DMS153 treated with DMSO at 0.1 percent for 48 hours (cell line): ENCODE measurements around the gene PORCN.
"Not testable (repeated sequence)": the region's sequence is repeated elsewhere in the genome, so short reads cannot be mapped to it uniquely, and the experiment has no call there.

ENCODE experiments used
- DNase-seq: peaks from one replicate; lab custom pipeline; 2025; ENCODE audit not compliant: unreplicated experiment; lab: John Stamatoyannopoulos, UW

PORCN gene

DNA sequence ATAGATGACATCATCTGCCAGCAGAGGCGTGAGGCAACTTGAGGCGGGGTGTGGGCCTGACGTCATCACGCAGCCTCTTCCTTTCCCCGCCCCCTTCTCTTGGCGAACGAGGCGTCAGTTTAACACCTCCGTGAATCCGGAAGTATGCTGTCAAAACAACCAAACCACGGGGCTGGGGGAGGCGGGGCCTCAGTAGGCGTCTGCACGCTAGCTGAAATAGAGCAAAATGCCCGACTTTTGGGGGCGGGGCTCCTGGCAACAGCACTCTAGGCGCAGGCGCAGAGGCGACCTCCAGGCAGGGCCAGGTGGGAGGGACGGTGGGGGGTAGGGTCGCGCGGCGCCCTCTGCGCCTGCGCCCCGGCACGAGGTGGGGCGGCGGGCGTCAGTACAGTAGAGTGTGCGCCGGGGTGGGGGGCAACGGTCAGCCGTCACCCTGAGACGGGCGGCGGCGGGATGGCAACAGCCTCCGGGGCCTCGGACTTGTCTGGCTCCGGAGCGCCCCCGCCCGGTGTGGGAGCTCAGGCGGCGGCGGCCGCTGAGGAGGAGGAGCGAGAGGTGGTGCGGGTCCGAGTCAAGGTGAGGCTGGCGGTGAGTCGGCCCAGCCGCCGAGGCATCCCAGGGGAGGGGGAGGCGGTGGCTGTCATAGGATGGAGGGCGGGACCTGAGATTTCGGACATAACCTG, 30.7 kb downstream of the PORCN start, which contains the start of gene TBC1D25:
TSS of gene TBC1D25 (plus strand) at position 370 of the 683 bp plus-strand sequence. CDS start at position 454, 84 bp downstream.
- DNase-seq = peak; percentile 82

DNA sequence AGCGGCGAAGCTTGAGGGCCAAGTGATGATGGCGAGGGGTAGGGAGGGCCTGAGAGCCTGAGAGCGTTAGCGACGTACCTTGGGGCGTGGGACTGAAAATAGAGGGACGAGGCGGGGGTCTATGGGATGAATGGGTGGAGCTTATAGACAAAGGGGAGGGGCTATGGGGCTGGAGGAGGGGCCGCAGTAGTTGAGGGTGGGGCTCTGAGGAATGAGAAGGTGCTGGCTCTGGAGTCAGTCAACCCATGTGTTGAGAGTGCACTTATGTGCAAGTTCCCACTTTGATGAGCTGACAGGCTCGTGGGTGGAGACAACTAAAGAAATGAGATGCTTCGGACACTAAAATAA, 31.2 kb downstream of the PORCN start:
- DNase-seq = no peak

DNA sequence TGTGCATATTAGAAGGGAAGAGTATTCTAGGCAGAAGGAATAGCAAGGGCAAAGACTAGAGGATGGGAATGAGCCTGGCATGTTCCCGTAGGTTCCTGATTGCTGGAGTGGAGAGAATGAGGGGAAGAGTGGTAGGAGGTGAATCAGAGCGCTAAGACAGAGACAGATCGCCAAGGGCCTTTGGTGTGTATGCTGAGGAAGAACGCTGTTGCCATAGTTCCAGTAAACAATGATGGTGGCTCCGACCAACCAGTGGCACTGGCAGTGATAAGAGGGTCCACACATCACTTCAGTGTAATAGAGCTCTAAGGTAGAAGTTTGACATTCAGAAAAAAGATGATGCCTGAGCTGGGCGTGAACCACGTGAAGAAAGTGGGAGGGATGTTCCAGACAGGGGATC, 31.7 kb downstream of the PORCN start:
- DNase-seq = no peak

DNA sequence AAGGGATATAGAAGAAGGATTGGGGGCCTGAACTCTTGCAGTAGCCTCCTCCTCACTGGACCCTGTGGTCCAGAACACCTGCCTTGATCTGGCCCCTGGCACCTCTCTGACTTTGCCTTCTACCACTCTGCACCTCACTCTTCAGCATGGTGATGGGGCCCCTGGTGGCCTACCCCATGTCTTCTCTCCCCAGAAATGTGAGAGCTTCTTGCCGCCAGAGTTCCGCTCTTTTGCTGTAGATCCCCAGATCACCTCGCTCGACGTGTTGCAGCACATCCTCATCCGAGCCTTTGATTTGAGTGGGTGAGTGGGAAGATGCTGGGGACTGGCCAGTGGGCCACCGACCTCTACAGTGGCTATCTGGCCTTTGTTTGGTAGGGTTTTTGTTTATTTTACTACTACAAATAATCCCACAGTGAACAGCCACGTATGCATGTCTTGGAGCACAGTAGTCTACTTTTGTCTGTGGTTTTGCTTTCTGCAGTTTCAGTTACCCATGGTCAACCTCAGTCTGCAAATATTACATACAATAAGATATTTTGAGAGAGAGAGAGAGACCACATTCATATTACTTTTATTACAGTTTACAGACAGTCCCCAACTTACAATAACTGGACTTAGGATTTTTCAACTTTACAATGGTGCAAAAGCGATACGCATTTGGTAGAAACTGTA, 32.5 kb downstream of the PORCN start:
- DNase-seq = no peak

DNA sequence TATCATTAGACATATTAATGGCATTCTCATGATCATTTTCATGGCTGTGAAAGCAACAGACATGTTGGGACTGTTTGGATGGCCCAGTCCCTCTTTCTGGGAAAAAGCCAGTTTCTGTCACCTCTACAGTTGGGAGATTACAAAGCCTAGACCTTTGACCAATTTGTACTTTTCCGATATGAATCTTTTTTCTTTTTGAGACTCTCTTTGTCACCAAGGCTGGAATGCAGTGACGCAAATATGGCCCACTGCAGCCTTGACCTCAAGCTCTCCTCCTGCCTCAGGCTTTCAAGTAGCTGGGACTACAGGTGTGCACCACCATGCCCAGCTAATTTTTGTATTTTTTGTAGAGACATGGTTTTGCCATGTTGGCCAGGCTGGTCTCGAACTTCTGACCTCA, 40.1 kb downstream of the PORCN start:
- no peak for DNase-seq

DNA sequence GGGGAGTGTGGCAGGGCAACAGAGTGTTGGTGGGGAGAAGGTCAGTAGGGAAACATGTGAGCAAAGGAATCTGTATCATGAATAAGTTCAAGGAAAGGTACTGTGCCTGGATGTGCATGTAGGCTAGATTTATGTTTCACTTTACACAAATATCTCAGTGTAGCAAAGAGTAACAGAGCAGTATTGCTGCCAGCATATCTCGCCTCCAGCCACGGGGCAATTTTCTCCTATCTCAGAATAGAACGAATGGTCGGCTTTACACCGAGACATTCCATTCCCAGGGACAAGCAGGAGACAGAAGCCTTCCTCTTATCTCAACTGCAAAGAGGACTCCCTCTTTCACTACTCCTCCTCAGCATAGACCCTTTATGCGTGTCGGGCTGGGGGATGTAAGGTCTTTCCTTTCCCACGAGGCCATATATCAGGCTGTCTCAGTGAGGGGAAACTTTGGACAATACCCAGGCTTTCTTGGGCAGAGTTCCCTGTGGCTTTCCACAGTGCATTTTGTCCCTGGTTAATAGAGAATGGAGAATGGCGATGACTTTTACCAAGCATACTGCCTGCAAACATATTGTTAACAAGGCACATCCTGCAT, 47.0 kb downstream of the PORCN start:
- DNase-seq = not testable (repeated sequence)

DNA sequence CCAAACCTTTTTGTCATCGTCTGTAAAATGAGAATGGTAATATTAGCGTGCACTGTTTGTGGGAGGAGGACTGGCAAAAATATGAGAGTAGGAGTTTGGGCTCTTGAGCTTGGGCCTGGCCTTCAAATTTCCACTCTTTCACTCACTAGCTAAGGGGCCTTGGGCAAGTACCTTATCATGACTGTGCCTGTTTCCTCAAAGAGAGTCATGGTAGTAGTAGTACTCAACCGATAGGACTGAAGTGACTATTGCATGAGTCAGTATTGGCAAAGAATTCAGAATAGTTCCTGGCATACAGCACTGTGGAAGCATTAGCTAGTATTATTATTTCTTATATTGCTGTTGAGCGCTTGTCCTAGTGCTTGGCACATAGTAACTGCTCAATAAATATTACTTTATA, 49.5 kb downstream of the PORCN start:
- no peak for DNase-seq

DNA sequence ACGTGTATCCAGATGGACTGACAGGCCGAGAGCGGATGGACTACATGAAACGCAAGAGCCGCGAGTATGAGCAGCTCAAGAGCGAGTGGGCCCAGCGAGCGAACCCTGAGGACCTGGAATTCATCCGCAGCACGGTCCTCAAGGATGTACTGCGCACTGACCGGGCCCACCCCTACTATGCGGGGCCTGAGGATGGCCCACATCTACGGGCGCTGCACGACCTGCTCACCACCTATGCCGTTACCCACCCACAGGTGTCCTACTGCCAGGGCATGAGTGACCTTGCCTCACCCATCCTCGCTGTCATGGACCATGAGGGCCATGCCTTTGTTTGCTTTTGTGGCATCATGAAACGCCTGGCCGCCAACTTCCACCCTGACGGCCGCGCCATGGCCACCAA, 50.8 kb downstream of the PORCN start:
- DNase-seq = no peak

DNA sequence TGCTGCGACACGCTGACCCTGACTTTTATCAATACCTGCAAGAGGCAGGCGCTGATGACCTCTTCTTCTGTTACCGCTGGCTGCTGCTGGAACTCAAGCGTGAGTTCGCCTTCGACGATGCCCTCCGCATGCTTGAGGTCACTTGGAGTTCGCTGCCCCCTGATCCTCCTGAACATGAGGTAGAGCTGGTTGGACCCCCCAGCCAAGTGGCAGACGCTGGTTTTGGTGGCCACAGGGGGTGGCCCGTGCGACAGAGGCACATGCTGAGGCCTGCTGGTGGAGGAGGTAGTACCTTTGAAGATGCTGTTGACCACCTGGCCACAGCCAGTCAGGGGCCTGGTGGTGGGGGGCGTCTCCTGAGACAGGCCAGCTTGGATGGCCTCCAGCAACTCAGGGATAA, 51.3 kb downstream of the PORCN start:
- DNase-seq = no peak

DNA sequence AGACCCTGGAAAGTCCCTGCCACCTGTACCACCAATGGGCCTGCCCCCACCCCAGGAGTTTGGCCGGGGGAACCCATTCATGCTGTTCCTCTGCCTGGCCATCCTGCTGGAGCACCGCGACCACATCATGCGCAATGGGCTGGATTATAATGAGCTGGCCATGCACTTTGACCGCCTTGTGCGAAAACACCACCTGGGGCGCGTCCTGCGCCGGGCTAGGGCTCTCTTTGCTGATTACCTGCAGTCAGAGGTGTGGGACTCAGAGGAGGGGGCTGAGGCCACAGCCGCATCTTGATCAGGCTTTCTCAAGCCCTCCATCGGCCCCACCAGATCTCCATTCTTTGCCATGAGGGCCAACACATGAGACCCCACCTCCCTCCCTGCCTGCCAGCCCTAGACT, 51.9 kb downstream of the PORCN start:
- no peak for DNase-seq

DNA sequence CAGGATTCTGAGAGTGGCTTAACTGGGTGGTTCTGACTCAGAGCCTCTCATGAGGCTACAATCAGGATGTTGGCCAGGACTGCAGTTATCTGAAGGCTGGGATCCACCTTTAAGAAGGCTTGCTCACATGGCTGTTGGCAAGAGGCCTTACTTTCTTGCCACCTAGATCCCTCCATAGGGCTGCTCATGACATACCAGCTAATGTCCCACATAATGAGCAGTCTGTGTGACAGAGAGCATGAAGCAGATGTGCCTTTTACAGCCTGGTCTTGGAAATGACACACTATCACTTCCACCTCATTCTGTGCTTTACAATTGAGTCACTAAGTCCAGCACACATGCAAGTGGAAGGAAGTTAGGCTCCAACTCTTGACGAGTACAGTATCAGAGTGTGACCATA, 61.2 kb downstream of the PORCN start:
- DNase-seq = no peak
